Measurements from ENCODE around the gene MEIKIN.

Gene MEIKIN

GRCh38 chr5:131796793-131797693 is 148.4 kb downstream of the MEIKIN start, which contains the start of gene FNIP1:
Gene FNIP1 (minus strand): TSS chr5:131797017. CDS start chr5:131796921, 96 bp downstream.
- no peak for TF ChIP-seq CTCF (conservative IDR thresholded peaks at IDR 0.05)
- peak within 1 kb of the TSS; percentile 93 for H3K27ac ChIP-seq

GRCh38 chr5:131795879-131796792 is 149.3 kb downstream of the MEIKIN start:
- TF ChIP-seq CTCF (conservative IDR thresholded peaks at IDR 0.05) = no peak
- H3K27ac ChIP-seq = peak overlapping the region; percentile 93

GRCh38 chr5:131795228-131795627 is 150.2 kb downstream of the MEIKIN start:
- peak overlapping the region; percentile 93 for H3K27ac ChIP-seq
- TF ChIP-seq CTCF (conservative IDR thresholded peaks at IDR 0.05) = no peak

- H3K27ac ChIP-seq = no peak overlapping the region
Observed at GRCh38 chr5:131794586-131794985, 150.9 kb downstream of the MEIKIN start.

GRCh38 chr5:131792896-131793295 is 152.6 kb downstream of the MEIKIN start:
- H3K27ac ChIP-seq = no peak overlapping the region
- no peak for TF ChIP-seq CTCF (conservative IDR thresholded peaks at IDR 0.05)

More at GRCh38 chr5:131794586-131794985, 150.9 kb downstream of the MEIKIN start:
- TF ChIP-seq CTCF (conservative IDR thresholded peaks at IDR 0.05) = no peak

GRCh38 chr5:131791866-131792265 is 153.6 kb downstream of the MEIKIN start:
- TF ChIP-seq CTCF (conservative IDR thresholded peaks at IDR 0.05) = no peak
- H3K27ac ChIP-seq = no peak overlapping the region

- TF ChIP-seq CTCF (conservative IDR thresholded peaks at IDR 0.05) = no peak
- H3K27ac ChIP-seq = no peak overlapping the region
Observed at GRCh38 chr5:131790550-131790949, 154.9 kb downstream of the MEIKIN start.
